GM23338 (cell line): ENCODE results near the gene CERS1. TPM values are rescaled to one million over a fixed set of nuclear protein-coding genes. Genes with fewer than 3 reads are reported as not detected.

Experiments used
- ATAC-seq: fragments of 200-7000 bp; cut with Tn5 transposase; 3 replicates; pipeline ENCODE4 v1.9.1; 2020
- DNase-seq: peaks from one replicate; pipeline ENCODE4 v3.0.0-alpha.2; 2015; ENCODE audit warnings: low spot score
- H2AFZ ChIP-seq: fragments of 200-600 bp; sonication (generic); 2 replicates; pipeline ENCODE4 v1.8.0; 2016; ENCODE audit warnings: antibody characterized with exemption, mild to moderate bottlenecking, moderate library complexity
- H3F3A ChIP-seq: fragments of 200-600 bp; sonication (generic); replicated peaks from 2 replicates; pipeline ENCODE4 v1.8.0; 2017; ENCODE audit warnings: antibody characterized with exemption, mixed run types, low read depth
- H3K27ac ChIP-seq: fragments of 200-600 bp; sonication (generic); 2 replicates; pipeline ENCODE4 v1.6.1; 2016; ENCODE audit warnings: low read depth
- H3K27me3 ChIP-seq: fragments of 200-600 bp; sonication (generic); 2 replicates; pipeline ENCODE4 v1.8.0; 2016; ENCODE audit warnings: mild to moderate bottlenecking, mixed run types, moderate library complexity; ENCODE audit not compliant: insufficient read depth
- H3K36me3 ChIP-seq: fragments of 200-600 bp; sonication (generic); 2 replicates; pipeline ENCODE4 v1.8.0; 2016; ENCODE audit warnings: mild to moderate bottlenecking; ENCODE audit not compliant: insufficient read depth
- H3K4me1 ChIP-seq: fragments of 200-600 bp; sonication (generic); 2 replicates; pipeline ENCODE4 v1.8.0; 2016; ENCODE audit warnings: mild to moderate bottlenecking, moderate library complexity; ENCODE audit not compliant: insufficient read depth
- H3K4me2 ChIP-seq: fragments of 200-600 bp; sonication (generic); 2 replicates; pipeline ENCODE4 v1.7.1; 2017; ENCODE audit warnings: mixed run types
- H3K4me3 ChIP-seq: fragments of 200-600 bp; sonication (generic); 2 replicates; pipeline ENCODE4 v1.6.1; 2016; ENCODE audit warnings: mixed run types
- H3K79me2 ChIP-seq: fragments of 200-600 bp; sonication (generic); replicated peaks from 2 replicates; pipeline ENCODE4 v1.8.0; 2017; ENCODE audit warnings: mild to moderate bottlenecking; ENCODE audit not compliant: insufficient read depth
- H3K9me2 ChIP-seq: fragments of 200-600 bp; sonication (generic); 2 replicates; pipeline ENCODE4 v1.8.0; 2017; ENCODE audit not compliant: insufficient read depth
- H4K20me1 ChIP-seq: fragments of 200-600 bp; sonication (generic); replicated peaks from 2 replicates; pipeline ENCODE4 v1.8.0; 2017; ENCODE audit warnings: mild to moderate bottlenecking; ENCODE audit not compliant: insufficient read depth
- H3K27ac Mint-ChIP-seq: 2 replicates; pipeline ENCODE4 v1.8.0; 2020; ENCODE audit warnings: inconsistent platforms, mild to moderate bottlenecking, moderate library complexity, mixed read lengths
- H3K27me3 Mint-ChIP-seq: 3 replicates; pipeline ENCODE4 v1.8.0; 2022; ENCODE audit warnings: low read depth, mild to moderate bottlenecking, moderate library complexity, mixed read lengths, inconsistent platforms; ENCODE audit not compliant: insufficient read depth, poor library complexity
- H3K36me3 Mint-ChIP-seq: 3 replicates; pipeline ENCODE4 v1.8.0; 2021; ENCODE audit warnings: low read depth, mild to moderate bottlenecking, inconsistent platforms, moderate library complexity, mixed read lengths
- H3K4me1 Mint-ChIP-seq: 3 replicates; pipeline ENCODE4 v1.8.0; 2020; ENCODE audit warnings: mild to moderate bottlenecking, inconsistent platforms, mixed read lengths
- H3K4me3 Mint-ChIP-seq: 3 replicates; pipeline ENCODE4 v1.8.0; 2021; ENCODE audit warnings: moderate library complexity, mild to moderate bottlenecking, inconsistent platforms, mixed read lengths
- H3K9me3 Mint-ChIP-seq: 3 replicates; pipeline ENCODE4 v1.8.0; 2020; ENCODE audit warnings: moderate library complexity, mild to moderate bottlenecking, inconsistent platforms, mixed read lengths
- CREB1 ChIP-seq: fragments of 250-450 bp; sonication (Bioruptor Pico); IDR thresholded peaks from 2 replicates; pipeline ENCODE4 v1.5.0; 2020; ENCODE audit warnings: low read depth, mild to moderate bottlenecking, moderate library complexity
- JUNB ChIP-seq: IDR thresholded peaks from one replicate; pipeline ENCODE4 v1.6.1; 2016; ENCODE audit warnings: antibody characterized with exemption; ENCODE audit not compliant: unreplicated experiment
- POLR2AphosphoS5 ChIP-seq: IDR thresholded peaks from 2 replicates; pipeline ENCODE4 v1.6.1; 2016; ENCODE audit warnings: antibody characterized with exemption, low read depth
- STAT1 ChIP-seq: IDR thresholded peaks from one replicate; pipeline ENCODE4 v1.6.1; 2016; ENCODE audit warnings: antibody characterized with exemption; ENCODE audit not compliant: unreplicated experiment
- ZNF114 ChIP-seq: fragments of 250-450 bp; sonication (Bioruptor Pico); IDR thresholded peaks from 2 replicates; pipeline ENCODE4 v1.5.0; 2020; ENCODE audit warnings: mild to moderate bottlenecking, moderate library complexity
- polyA plus RNA-seq: library from polyadenylated mRNA; unstranded; fragments of >200 nt; fragmentation: Nextera tagmentation; extraction: Ambion mirVana; gene quantifications from 2 replicates; pipeline ENCODE4 v1.2.1, GENCODE V29; 2016
- total RNA-seq: library from RNA; depleted of rRNA; stranded (reverse); fragments of >200 nt; shearing (Covaris generic); gene quantifications from 2 replicates; pipeline ENCODE4 v1.2.3, GENCODE V29; 2014
- TF ChIP-seq, protein P1 (sequence below), 2 experiments: fragments of 200-600 bp in 1 of 2; sonication (generic) in 1 of 2; conservative IDR thresholded peaks; 2 replicates each; pipeline versions ENCODE4 v1.5.1 to v1.6.1; 2016 to 2017; ENCODE audit warnings: antibody characterized with exemption in 2 of 2, low read depth in 2 of 2, mild to moderate bottlenecking in 2 of 2, moderate library complexity in 1 of 2
- TF ChIP-seq, protein P2 (sequence below): IDR thresholded peaks from 2 replicates; pipeline ENCODE4 v1.6.1; 2016; ENCODE audit warnings: antibody characterized with exemption
- TF ChIP-seq, protein P3 (sequence below): IDR thresholded peaks from one replicate; pipeline ENCODE4 v1.6.1; 2018; ENCODE audit warnings: antibody characterized with exemption; ENCODE audit not compliant: unreplicated experiment

Gene CERS1
- total and polyA plus RNA-seq, 2 experiments from 2014 or later: 11.1 to 12.2 TPM

- TF ChIP-seq POLR2AphosphoS5 (no peak), STAT1 (no peak), CREB1 (no peak), JUNB (no peak)
- TF ChIP-seq, protein P1, sequence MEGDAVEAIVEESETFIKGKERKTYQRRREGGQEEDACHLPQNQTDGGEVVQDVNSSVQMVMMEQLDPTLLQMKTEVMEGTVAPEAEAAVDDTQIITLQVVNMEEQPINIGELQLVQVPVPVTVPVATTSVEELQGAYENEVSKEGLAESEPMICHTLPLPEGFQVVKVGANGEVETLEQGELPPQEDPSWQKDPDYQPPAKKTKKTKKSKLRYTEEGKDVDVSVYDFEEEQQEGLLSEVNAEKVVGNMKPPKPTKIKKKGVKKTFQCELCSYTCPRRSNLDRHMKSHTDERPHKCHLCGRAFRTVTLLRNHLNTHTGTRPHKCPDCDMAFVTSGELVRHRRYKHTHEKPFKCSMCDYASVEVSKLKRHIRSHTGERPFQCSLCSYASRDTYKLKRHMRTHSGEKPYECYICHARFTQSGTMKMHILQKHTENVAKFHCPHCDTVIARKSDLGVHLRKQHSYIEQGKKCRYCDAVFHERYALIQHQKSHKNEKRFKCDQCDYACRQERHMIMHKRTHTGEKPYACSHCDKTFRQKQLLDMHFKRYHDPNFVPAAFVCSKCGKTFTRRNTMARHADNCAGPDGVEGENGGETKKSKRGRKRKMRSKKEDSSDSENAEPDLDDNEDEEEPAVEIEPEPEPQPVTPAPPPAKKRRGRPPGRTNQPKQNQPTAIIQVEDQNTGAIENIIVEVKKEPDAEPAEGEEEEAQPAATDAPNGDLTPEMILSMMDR (conservative IDR thresholded peaks at IDR 0.05; ENCODE audit: low read depth in 2 of 2): no peak
- TF ChIP-seq, protein P2, sequence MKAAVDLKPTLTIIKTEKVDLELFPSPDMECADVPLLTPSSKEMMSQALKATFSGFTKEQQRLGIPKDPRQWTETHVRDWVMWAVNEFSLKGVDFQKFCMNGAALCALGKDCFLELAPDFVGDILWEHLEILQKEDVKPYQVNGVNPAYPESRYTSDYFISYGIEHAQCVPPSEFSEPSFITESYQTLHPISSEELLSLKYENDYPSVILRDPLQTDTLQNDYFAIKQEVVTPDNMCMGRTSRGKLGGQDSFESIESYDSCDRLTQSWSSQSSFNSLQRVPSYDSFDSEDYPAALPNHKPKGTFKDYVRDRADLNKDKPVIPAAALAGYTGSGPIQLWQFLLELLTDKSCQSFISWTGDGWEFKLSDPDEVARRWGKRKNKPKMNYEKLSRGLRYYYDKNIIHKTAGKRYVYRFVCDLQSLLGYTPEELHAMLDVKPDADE: no peak
- TF ChIP-seq, protein P3, sequence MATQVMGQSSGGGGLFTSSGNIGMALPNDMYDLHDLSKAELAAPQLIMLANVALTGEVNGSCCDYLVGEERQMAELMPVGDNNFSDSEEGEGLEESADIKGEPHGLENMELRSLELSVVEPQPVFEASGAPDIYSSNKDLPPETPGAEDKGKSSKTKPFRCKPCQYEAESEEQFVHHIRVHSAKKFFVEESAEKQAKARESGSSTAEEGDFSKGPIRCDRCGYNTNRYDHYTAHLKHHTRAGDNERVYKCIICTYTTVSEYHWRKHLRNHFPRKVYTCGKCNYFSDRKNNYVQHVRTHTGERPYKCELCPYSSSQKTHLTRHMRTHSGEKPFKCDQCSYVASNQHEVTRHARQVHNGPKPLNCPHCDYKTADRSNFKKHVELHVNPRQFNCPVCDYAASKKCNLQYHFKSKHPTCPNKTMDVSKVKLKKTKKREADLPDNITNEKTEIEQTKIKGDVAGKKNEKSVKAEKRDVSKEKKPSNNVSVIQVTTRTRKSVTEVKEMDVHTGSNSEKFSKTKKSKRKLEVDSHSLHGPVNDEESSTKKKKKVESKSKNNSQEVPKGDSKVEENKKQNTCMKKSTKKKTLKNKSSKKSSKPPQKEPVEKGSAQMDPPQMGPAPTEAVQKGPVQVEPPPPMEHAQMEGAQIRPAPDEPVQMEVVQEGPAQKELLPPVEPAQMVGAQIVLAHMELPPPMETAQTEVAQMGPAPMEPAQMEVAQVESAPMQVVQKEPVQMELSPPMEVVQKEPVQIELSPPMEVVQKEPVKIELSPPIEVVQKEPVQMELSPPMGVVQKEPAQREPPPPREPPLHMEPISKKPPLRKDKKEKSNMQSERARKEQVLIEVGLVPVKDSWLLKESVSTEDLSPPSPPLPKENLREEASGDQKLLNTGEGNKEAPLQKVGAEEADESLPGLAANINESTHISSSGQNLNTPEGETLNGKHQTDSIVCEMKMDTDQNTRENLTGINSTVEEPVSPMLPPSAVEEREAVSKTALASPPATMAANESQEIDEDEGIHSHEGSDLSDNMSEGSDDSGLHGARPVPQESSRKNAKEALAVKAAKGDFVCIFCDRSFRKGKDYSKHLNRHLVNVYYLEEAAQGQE: no peak
Measured at GRCh38 chr19:18851673-18852325, 44.2 kb downstream of the CERS1 start (continued).

GRCh38 chr19:18850471-18851375 is 45.2 kb downstream of the CERS1 start:
- H3K27ac Mint-ChIP-seq: no peak overlapping the region
- peaks cover 3% of the 10 kb centered on the region for H3K27me3 Mint-ChIP-seq
- no peak overlapping the region for H3K4me3 Mint-ChIP-seq
- no peak overlapping the region for H3K4me2 ChIP-seq
- H2AFZ ChIP-seq: no peak overlapping the region
- H3K36me3 Mint-ChIP-seq: peaks cover 74% of the 10 kb centered on the region
- H3K4me1 ChIP-seq: no peaks in the 10 kb centered on the region
- H3F3A ChIP-seq: peaks cover 13% of the 10 kb centered on the region
- H3K9me2 ChIP-seq: no peaks in the 10 kb centered on the region
- peaks cover 6% of the 10 kb centered on the region for H3K4me1 Mint-ChIP-seq
- peaks cover 39% of the 10 kb centered on the region for H3K36me3 ChIP-seq
- H3K27me3 ChIP-seq: no peaks in the 10 kb centered on the region
- TF ChIP-seq, protein P1 (conservative IDR thresholded peaks at IDR 0.05; ENCODE audit: low read depth in 2 of 2): no peak
- TF ChIP-seq ZNF114 (CRISPR knock-in tag): no peak
- peaks cover 32% of the 10 kb centered on the region for H3K79me2 ChIP-seq
- no peak for DNase-seq
- H4K20me1 ChIP-seq: peaks cover 34% of the 10 kb centered on the region
- no peak overlapping the region for H3K4me3 ChIP-seq
- ATAC-seq: no peak
- no peaks in the 10 kb centered on the region for H3K9me3 Mint-ChIP-seq
- H3K27ac ChIP-seq: no peak overlapping the region
